HG03108 (cell line): ENCODE data around the gene CTSH.
"Not testable (repeated sequence)": the region's sequence is repeated elsewhere in the genome, so short reads cannot be mapped to it uniquely, and the experiment has no call there.

Experiments
- ATAC-seq: cut with Tn5 transposase; IDR thresholded peaks from one replicate; pipeline ENCODE4 v1.9.1; 2021; ENCODE audit warnings: moderate library complexity; ENCODE audit not compliant: unreplicated experiment

CTSH gene

DNA sequence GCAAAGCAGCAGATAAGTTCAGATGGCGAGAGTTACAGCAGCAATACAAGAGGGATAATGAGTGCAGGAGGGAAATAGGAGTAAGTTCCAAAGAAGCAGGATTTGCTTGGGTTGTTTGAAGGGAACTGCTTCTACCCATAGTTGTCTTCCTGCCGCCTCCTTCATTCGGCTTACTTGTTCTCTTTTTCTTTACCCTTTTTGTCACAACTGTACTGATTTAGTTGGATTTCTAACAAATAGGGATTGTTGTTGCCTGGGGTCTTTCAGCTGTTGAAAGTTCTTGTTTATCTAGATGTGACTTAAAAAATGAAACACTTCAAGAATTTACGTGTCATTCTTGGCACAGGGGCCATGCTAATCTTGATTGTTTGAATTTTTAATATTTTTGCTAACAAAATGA is 46.3 kb downstream of the CTSH start:
- ATAC-seq = no peak

GRCh38 chr15:78895471-78895870 is 49.4 kb downstream of the CTSH start:
- no peak for ATAC-seq

DNA sequence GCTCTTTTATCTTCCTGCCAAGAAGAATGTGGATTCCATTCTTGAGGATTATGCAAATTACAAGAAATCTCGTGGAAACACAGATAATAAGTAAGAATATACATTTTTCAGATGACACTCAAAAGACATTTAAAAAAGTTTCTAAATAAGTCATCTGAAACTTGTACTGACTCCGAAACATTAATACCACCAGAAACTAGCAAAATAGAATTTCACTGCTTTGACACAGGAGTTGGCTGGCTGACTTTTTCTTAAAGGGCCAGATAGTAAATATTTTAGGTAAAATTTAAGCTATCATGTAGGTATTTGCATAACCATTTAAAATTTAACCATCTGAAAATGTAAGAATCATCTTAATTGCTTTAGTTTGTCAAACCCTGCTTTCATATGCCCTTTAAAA is 51.3 kb downstream of the CTSH start:
- ATAC-seq = no peak

- ATAC-seq = no peak
Measured at GRCh38 chr15:78889000-78889399, 55.8 kb downstream of the CTSH start.

DNA sequence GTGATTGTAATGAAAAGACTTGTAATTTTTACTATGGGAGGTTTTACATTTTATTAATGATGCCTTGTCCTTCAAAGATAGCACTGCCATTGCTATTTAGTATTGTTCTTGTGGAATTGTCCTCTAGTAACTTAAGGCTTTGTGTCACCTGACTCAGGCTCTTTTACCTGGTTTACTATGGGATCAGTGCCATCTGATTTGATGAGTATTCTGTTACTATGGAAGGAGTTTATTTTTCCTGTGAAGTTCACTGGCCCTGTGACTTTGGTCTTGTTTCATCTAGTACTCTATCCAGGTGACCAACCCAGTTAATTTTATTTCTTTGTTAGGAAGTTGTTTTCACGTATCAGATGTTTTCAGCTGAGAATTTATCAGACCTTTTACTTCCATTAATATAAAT is 63.2 kb downstream of the CTSH start:
- no peak for ATAC-seq

DNA sequence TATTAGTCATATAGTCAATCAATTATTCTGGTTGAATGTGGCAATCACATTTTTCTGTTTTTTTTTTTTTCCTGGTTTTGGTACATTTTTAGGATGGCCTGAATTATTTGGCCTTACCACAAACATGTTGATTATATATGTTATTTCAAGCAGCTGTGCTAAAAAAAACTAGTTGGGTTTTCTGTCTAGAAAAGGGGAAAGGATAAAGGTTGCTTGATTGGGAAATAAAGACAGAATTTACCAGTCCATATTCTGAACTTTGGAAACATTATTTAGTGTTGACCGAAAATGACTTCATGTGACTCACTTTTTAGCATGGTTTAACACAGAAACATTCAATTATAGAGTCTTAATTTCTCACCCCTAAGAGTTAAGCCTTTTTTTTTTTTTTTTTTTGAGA is 64.0 kb downstream of the CTSH start:
- no peak for ATAC-seq

GRCh38 chr15:78880242-78880533 is 64.7 kb downstream of the CTSH start:
- ATAC-seq = no peak

GRCh38 chr15:78879517-78880241 is 65.2 kb downstream of the CTSH start:
- ATAC-seq = no peak

DNA sequence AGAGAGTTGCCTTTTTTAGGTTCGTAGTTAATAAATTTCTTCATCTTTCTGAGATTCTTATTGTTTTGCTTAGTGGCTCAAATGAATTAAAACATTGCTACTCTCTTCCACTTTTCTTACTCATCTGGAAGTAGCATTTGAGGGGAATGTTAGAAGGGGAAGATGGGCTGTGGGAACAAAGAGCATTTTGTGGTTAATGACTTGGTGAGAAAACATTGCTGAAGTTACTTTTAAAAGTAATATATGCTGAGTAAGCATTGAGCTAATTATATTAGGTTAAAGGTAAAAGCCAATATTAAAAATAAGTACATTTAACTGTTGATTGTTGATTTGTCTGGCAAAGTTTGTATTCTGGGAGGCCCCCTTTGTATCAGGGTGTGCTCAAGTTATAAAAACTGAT is 66.5 kb downstream of the CTSH start:
- no peak for ATAC-seq

- ATAC-seq = not testable (repeated sequence)
Measured at GRCh38 chr15:78876954-78877353, 67.9 kb downstream of the CTSH start.

DNA sequence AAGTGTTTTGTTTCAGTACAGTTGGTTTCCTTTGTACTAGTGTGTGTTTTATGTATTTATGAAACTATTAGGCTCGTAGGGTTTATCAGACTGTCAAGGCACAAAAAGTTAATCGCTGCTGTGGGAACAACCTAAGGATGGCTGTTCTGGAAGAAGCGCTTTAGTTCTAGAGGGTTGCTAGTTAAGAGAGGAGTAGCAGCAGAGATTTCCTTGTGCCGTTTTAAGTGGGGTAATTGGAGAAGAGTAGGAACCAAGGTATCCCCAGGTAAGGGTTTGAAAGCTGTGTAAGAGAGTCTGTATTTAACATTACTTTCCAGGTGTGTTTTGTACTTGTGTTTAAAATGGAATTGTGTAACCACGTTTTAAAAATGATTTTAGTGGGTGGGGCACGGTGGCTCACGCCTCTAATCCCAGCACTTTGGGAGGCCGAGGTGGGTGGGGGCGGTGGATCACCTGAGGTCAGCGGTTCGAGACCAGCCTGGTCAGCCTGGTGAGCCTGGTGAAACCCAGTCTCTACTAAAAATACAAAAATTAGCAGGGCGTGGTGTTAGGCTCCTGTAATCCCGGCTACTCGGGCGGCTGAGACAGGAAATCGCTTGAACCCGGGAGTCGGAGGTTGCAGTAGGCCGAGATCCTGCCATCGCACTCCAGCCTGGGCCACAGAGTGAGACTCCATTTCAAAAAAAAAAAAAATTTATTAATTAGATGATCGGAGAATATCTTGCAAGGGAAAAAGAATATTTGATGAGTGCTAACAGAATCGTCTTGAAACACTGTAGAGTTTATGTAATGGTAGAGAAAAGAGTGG is 69.5 kb downstream of the CTSH start:
- no peak for ATAC-seq

DNA sequence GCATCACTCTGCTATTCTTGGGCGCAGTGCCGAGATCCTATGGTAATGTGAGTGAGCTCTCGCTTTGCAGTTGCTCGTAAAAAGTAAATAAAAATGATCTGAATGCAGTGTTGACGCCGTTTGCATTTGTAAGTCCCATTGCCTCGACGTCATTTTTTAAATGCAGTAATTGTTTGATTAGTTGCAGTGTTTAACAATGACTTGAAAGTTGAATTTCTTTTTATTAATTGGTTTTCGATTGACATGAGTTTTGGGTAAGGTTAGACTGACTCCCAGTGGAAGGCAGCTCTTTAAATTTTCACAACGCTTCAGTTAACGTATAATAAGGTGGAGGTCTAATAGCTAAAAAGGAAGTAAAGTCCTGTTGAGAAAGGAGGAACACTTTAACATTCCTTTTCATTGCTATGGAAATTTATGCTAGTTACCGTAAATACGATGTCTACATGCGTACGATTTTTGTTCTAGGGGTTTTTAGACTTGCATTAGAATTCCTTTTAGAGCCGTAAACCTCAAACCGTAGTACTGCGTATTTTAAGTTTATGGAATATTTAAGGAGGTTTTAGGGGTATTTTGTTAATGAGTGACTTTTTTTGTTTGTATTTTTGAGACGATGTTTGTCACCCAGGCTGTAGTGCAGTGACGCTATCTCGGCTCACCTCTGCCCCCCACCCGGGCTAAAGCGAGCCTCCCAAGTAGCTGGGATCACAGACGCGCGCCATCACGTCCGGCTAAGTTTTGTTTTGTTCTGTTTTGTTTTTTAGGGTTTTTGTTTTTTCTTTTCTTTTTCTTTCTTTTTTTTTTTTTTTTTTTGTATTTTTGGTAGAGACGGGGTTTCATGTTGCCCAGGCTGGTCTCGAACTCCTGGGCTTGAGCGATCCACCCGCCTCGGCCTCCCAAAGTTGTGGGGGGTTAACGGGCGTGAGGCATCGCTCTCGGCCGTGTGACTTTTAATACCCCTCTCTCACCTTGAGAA is 70.8 kb downstream of the CTSH start:
- no peak for ATAC-seq

- ATAC-seq = peak; percentile 52
Measured at GRCh38 chr15:78872972-78873792, 71.7 kb downstream of the CTSH start.

- peak; percentile 81 for ATAC-seq
Measured at GRCh38 chr15:78872155-78872971, 72.5 kb downstream of the CTSH start, which contains the start of gene MORF4L1. MORF4L1 (plus strand) TSS chr15:78872890; CDS start chr15:78873018, 128 bp downstream.

GRCh38 chr15:78871483-78872127 is 73.2 kb downstream of the CTSH start:
- ATAC-seq = not testable (repeated sequence)
